Mucosa of rectum (tissue), 2 donors: ENCODE measurements around the gene ZNF483.

ENCODE experiments used
- H3K27ac ChIP-seq, 2 donors: one replicate each; pipeline ENCODE4 v1.7.0; 2013; ENCODE audit warnings: inconsistent platforms in 2 of 2, low read depth in 2 of 2, low read length in 2 of 2
- H3K27me3 ChIP-seq, 2 donors: one replicate each; pipeline ENCODE4 v1.7.0; 2013; ENCODE audit warnings: low read length in 2 of 2; ENCODE audit not compliant: control insufficient read depth in 2 of 2, insufficient read depth in 2 of 2
- H3K36me3 ChIP-seq, 2 donors: one replicate each; pipeline ENCODE4 v1.7.0; 2013; ENCODE audit warnings: low read length in 2 of 2; ENCODE audit not compliant: control insufficient read depth in 2 of 2, insufficient read depth in 2 of 2
- H3K4me1 ChIP-seq, 2 donors: one replicate each; pipeline ENCODE4 v1.7.0; 2013; ENCODE audit warnings: low read length in 2 of 2, mild to moderate bottlenecking in 1 of 2; ENCODE audit not compliant: control insufficient read depth in 2 of 2, insufficient read depth in 2 of 2
- H3K4me3 ChIP-seq, 2 donors: one replicate each; pipeline ENCODE4 v1.7.0; 2013; ENCODE audit warnings: low read length in 2 of 2
- H3K9ac ChIP-seq, 2 donors: one replicate each; pipeline ENCODE4 v1.7.0; 2013; ENCODE audit warnings: low read length in 2 of 2, low read depth in 1 of 2, mild to moderate bottlenecking in 1 of 2
- H3K9me3 ChIP-seq, 2 donors: one replicate each; pipeline ENCODE4 v1.7.0; 2013; ENCODE audit warnings: low read length in 2 of 2; ENCODE audit not compliant: control insufficient read depth in 2 of 2
- donor health status: healthy.
- donor health status: Normal muscosa, but diverticular disease.

The ZNF483 gene

GRCh38 chr9:111582888-111583287, 57.9 kb downstream of the ZNF483 start:
- Histone ChIP-seq H3K36me3 (peaks cover 42 to 56% of the 10 kb centered on the region in 2 donors), H3K27me3 (no peaks in the 10 kb centered on the region), H3K4me3 (no peak overlapping the region), H3K27ac (no peak overlapping the region), H3K4me1 (no peaks in the 10 kb centered on the region), H3K9ac (no peak overlapping the region), H3K9me3 (no peaks in the 10 kb centered on the region)

- Histone ChIP-seq H3K27me3 (no peaks in the 10 kb centered on the region), H3K4me1 (no peaks in the 10 kb centered on the region), H3K36me3 (peaks cover 26 to 32% of the 10 kb centered on the region in 2 donors), H3K27ac (no peak overlapping the region), H3K9me3 (no peaks in the 10 kb centered on the region), H3K4me3 (no peak overlapping the region), H3K9ac (no peak overlapping the region)
These were observed 61.4 kb downstream of the ZNF483 start for GRCh38 chr9:111586378-111586777.

- Histone ChIP-seq H3K9me3 (no peaks in the 10 kb centered on the region), H3K4me1 (no peaks in the 10 kb centered on the region), H3K36me3 (peaks cover 17 to 27% of the 10 kb centered on the region in 2 donors), H3K27me3 (no peaks in the 10 kb centered on the region), H3K27ac (no peak overlapping the region), H3K4me3 (no peak overlapping the region), H3K9ac (no peak overlapping the region)
These were observed 63.9 kb downstream of the ZNF483 start for GRCh38 chr9:111588846-111589245.

- H3K4me1 ChIP-seq, result peaks cover 0 to 5% of the 10 kb centered on the region in 2 donors
- no peaks in the 10 kb centered on the region for H3K9me3 ChIP-seq
- no peaks in the 10 kb centered on the region for H3K27me3 ChIP-seq
- H3K9ac ChIP-seq, result peak overlapping the region; percentile 68 to 80
- H3K4me3 ChIP-seq, result peak overlapping the region; percentile 77 to 86
- H3K27ac ChIP-seq, result peak overlapping the region; percentile 82 to 84
- H3K36me3 ChIP-seq, result peaks cover 12 to 19% of the 10 kb centered on the region in 2 donors
These were observed 73.1 kb downstream of the ZNF483 start for GRCh38 chr9:111597852-111598732.

- peaks cover 12 to 14% of the 10 kb centered on the region in 2 donors for H3K36me3 ChIP-seq
- H3K27me3 ChIP-seq, result no peaks in the 10 kb centered on the region
- H3K9ac ChIP-seq, result peak overlapping the region; percentile 68 to 80
- H3K4me3 ChIP-seq, result peak overlapping the region; percentile 77 to 86
- H3K4me1 ChIP-seq, result peaks cover 0 to 5% of the 10 kb centered on the region in 2 donors
- H3K27ac ChIP-seq, result peak overlapping the region; percentile 82 to 84
- no peaks in the 10 kb centered on the region for H3K9me3 ChIP-seq
These were observed 73.7 kb downstream of the ZNF483 start for GRCh38 chr9:111598733-111599091.

GRCh38 chr9:111599092-111599954, 74.3 kb downstream of the ZNF483 start, which contains the start of gene PTGR1:
TSS of gene PTGR1 (minus strand) at chr9:111599647. CDS start at chr9:111597422, 2,225 bp downstream.
- Histone ChIP-seq H3K4me3 (peak within 1 kb of the TSS; percentile 77 to 86), H3K27me3 (no peaks in the 10 kb centered on the region), H3K9ac (peak within 1 kb of the TSS; percentile 68 to 80), H3K4me1 (peaks cover 0 to 5% of the 10 kb centered on the region in 2 donors), H3K9me3 (no peaks in the 10 kb centered on the region), H3K36me3 (peaks cover 6 to 9% of the 10 kb centered on the region in 2 donors), H3K27ac (peak within 1 kb of the TSS; percentile 82 to 84)

- Histone ChIP-seq H3K9ac (peak overlapping the region; percentile 68 to 80), H3K4me3 (peak overlapping the region; percentile 77 to 86), H3K9me3 (no peaks in the 10 kb centered on the region)
These were observed 75.0 kb downstream of the ZNF483 start for GRCh38 chr9:111599955-111600343.

GRCh38 chr9:111601237-111602018, 76.4 kb downstream of the ZNF483 start:
- Histone ChIP-seq H3K27ac (no peak overlapping the region), H3K9me3 (no peaks in the 10 kb centered on the region), H3K4me1 (peaks cover 0 to 8% of the 10 kb centered on the region in 2 donors), H3K4me3 (no peak overlapping the region), H3K27me3 (no peaks in the 10 kb centered on the region), H3K9ac (no peak overlapping the region), H3K36me3 (no peaks in the 10 kb centered on the region)

More at GRCh38 chr9:111599955-111600343, 75.0 kb downstream of the ZNF483 start:
- Histone ChIP-seq H3K27ac (peak overlapping the region; percentile 82 to 84), H3K36me3 (peaks cover 6 to 9% of the 10 kb centered on the region in 2 donors), H3K4me1 (peaks cover 0 to 7% of the 10 kb centered on the region in 2 donors), H3K27me3 (no peaks in the 10 kb centered on the region)

- H3K4me3 ChIP-seq, result no peak overlapping the region
- no peak overlapping the region for H3K27ac ChIP-seq
- no peaks in the 10 kb centered on the region for H3K9me3 ChIP-seq
- no peaks in the 10 kb centered on the region for H3K27me3 ChIP-seq
- H3K4me1 ChIP-seq, result peaks cover 0 to 8% of the 10 kb centered on the region in 2 donors
- no peak overlapping the region for H3K9ac ChIP-seq
- H3K36me3 ChIP-seq, result no peaks in the 10 kb centered on the region
These were observed 78.1 kb downstream of the ZNF483 start for GRCh38 chr9:111603041-111603440.
